HepG2 (cell line): ENCODE results near the gene SHC1.

ENCODE experiments used
- MYC ChIP-seq: sonication (generic); formaldehyde crosslinking; IDR thresholded peaks from 2 replicates; pipeline ENCODE4 v1.9.0; 2021; ENCODE audit warnings: missing genetic modification reagents, borderline replicate concordance
- TF ChIP-seq, protein P1 (sequence below): sonication (generic); formaldehyde crosslinking; IDR thresholded peaks from 2 replicates; pipeline ENCODE4 v1.4.0; 2020; ENCODE audit warnings: missing genetic modification reagents

DNA sequence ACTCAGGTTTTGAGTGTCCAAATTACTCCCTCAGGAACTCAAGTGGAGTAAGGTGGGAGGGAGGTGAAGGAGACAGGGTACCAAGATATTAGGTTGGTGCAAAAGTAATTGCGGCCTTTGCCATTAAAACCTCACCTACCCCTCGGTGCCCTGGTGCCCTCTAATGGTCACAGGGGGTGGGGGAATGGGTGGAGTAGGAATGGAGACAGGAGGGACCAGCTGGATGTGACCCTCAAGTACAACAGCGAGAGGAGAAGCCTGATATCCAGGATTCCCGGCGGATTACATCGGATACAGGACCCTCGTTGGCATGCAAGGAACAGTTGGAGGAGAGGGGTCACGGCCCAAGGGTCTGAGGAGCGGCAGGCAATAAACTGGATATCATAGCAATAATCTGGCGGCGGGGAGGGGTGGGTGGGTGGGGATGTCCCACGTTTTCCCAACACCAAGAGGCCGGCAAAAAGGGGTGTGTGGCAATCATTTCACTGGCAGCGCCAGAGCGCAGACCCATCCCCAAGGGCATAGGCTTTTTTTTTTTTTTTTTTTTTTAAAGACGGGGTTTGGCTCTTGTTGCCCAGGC lies 27.7 kb upstream of the SHC1 start:
- no peak for TF ChIP-seq MYC (CRISPR knock-in tag)
- TF ChIP-seq, protein P1, sequence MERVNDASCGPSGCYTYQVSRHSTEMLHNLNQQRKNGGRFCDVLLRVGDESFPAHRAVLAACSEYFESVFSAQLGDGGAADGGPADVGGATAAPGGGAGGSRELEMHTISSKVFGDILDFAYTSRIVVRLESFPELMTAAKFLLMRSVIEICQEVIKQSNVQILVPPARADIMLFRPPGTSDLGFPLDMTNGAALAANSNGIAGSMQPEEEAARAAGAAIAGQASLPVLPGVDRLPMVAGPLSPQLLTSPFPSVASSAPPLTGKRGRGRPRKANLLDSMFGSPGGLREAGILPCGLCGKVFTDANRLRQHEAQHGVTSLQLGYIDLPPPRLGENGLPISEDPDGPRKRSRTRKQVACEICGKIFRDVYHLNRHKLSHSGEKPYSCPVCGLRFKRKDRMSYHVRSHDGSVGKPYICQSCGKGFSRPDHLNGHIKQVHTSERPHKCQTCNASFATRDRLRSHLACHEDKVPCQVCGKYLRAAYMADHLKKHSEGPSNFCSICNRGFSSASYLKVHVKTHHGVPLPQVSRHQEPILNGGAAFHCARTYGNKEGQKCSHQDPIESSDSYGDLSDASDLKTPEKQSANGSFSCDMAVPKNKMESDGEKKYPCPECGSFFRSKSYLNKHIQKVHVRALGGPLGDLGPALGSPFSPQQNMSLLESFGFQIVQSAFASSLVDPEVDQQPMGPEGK (CRISPR knock-in tag), result no peak
